Measurements from ENCODE around the gene COIL. TPM values are rescaled to one million over a fixed set of nuclear protein-coding genes. Genes with fewer than 3 reads are reported as not detected.
"Not testable (repeated sequence)": the region's sequence is repeated elsewhere in the genome, so short reads cannot be mapped to it uniquely, and the experiment has no call there.

COIL gene
- total RNA-seq, 1 donor from 2014 or later: 16.7 TPM

DNA sequence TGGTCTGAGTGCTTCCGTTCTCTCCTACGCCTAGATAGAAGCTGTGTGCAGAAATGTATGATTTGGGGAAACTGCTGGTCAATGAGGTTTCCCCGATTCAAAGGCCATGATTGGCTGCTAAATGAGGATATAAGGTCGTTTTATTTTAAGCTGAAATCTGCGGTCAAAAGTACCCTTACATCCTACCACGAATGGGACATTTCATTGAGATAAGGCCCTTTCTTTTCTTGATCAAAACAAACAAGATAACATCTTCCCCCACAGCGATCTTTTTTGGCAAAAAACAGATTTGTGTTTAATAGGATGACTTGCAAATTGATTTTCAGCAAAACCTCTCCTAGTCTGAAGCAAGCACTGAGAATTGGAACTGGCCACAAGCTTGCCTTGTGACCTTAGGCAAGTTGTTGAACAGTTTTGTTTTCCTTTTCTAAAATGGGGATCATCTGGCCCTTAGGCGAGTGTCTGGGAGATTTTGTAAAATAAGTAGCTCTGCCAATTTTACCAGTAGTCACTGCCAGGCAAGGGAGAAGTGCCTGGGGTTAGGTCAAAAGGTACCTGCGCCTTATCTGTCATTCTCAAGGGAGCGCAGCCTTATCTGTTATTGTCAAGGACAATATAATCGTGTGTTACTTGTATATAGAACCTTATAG lies 17.7 kb upstream of the COIL start:
- no peak for DNase-seq (ENCODE audit: low read depth)

DNA sequence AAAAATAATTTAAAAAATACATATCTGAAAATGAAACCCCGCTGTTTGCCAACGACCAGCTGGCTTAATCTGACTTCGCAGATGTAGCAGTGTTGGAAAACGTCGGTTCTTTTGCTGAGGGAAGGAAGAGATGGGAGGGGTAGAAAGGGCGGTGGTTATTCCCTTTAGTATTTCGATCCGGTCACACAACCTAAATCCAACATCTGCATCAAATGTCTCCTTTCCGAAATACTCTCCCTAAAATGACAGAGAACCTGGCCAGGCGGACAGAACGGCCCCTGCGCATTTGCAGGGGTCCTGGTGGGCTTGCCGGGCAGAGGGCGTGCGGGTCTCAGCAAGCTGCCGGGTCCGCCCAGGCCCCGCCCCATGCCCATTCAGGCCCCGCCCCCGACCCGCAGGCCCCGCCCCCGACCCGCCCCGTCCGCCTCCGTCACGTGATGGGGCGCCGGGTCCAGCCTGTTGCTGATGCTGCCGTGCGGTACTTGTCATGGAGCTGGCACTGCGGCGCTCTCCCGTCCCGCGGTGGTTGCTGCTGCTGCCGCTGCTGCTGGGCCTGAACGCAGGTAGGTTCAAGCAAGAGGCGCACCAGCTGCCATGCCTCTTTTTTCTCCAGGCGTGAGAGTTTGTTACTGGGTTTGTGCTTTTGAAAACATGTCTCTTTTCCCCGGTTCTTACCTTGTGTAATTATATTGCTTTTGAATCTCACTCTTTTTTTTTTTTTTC lies 17.0 kb upstream of the COIL start, which contains the start of gene SCPEP1:
SCPEP1 (plus strand) TSS at position 459 of the 723 bp plus-strand sequence; CDS start at position 488, 29 bp downstream.
- DNase-seq (ENCODE audit: low read depth): peak; percentile 82

DNA sequence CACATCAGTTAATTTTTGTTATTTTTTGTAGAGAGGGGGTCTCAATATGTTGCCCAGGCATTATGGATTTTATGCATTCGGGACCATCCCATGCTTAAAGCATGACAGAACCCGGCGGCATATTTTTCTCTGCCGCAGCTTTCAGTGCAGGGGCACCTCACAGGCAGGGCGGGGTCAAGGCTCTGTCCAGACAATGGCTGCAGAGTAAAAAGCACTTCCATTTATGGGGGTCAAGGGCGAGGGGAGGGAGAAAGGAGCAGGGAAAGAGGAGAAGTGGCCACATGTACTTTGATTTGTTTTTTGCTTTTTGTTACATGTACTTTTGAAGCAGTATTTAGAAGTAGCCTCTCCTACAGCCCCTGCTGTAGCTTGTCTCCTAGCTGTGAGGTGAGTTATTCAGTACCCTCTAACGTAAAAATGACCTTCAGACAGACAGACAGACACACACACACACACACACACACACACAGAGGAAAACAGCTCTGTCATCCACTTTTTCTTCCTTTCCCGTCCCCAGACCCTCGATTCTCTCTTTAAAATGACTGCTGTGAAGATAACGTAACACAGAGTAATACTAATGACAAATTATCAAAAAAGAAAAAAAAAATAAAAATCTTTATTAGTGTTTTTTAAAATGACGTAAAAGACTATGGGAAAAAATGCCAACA lies 16.2 kb upstream of the COIL start:
- DNase-seq (ENCODE audit: low read depth): no peak

DNA sequence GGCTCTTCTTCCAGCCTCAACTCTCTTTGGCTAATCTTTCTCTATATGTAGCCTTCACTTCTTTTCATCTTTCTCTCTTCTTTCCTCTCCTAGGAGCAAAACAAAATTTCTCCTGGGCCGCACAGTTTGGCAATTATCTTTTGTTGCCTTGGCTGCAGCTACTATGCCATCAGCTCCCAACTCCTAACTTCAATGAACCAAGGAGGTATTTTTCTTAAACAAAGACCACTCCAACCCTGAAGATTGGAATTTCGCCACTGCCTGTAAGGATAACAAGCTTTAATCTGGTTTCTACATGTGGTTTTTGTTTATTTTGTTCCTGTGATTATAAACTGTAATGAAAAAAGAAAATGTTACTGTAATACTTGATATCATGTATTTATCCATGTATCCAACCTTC lies 14.8 kb upstream of the COIL start:
- no peak for DNase-seq (ENCODE audit: low read depth)

DNA sequence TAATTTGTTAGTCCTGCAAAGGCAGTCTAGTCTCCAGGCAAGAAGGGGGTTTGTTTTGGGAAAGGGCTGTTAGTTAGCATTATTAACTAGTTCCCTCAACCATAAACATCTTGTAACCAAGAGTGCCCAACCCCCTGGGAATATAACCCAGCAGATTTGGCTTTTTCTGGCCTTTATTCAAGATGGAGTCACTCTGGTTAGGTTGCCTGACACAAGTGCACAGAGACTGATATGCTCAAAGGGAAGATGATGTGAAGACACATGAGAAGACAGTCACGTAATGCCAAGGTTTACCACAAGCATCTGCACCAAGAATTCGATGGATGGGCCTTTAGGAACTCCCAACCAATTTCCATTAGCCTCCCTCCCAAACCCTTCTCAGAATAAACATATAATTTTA lies 13.2 kb upstream of the COIL start:
- DNase-seq (ENCODE audit: low read depth): no peak

DNA sequence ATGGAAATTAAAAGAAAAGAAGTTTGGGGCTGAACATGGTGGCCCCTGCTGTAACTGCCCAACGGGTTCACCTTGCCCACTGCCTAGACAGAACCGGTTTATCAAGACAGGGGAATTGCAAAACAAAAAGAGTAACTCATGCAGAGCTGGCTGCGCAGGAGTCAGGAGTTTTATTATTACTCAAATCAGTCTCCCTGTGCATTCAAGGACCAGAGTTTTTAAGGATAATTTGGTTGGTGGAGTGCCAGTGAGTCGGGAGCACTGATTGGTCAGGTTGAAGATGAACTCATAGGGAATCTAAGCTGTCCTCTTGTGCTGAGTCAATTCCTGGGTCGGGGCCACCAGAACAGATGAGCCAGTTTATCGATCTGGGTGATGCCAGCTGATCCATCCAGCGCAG lies 12.7 kb upstream of the COIL start:
- DNase-seq (ENCODE audit: low read depth): peak; percentile 12

DNA sequence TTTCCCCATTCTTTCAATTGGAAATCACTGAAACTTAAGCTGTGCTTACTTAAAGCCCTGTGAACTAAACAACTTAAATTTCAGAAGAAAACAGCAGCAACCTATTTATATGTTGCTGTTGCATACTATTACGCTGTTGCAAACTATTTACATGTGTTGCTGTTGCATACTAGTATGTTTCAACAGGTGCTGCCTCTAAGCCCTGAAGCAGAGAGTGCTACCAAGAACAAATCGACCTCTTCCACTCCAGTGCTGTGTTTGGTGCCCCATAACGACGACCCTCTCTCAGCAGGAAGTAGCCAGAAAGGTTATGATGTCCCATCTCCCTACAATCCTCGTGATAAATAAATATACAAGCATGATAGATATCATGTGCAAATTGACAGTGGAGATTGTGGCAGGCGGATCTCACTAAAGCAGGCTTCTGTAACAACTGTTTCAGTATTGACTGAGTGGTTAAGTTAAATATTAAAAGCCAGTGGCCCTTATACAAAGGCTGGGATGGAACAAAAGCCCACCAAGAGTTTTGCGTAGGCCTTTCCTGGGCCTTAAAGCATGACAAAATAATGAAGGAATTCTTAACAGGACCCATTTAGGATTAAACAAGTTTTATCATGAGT lies 11.4 kb upstream of the COIL start:
- no peak for DNase-seq (ENCODE audit: low read depth)

DNA sequence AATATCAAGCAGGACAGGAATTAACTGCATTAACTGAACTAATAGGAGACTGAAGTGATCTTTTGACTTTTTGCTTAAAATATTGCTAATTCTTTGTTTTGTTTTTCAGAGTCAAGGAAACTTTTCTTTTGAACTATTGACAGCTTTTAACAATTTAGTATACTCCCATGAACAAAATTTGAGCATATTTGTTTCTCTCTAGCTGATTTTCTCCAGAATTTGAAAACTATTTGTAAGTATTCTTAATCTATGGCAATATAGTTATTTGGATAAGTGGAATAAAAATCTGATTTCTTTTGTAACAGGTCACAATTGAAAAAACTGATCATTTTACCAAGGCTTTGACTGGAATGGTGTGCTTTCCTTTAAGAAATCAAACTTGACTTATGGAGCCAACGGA lies 10.1 kb upstream of the COIL start:
- DNase-seq (ENCODE audit: low read depth): no peak

DNA sequence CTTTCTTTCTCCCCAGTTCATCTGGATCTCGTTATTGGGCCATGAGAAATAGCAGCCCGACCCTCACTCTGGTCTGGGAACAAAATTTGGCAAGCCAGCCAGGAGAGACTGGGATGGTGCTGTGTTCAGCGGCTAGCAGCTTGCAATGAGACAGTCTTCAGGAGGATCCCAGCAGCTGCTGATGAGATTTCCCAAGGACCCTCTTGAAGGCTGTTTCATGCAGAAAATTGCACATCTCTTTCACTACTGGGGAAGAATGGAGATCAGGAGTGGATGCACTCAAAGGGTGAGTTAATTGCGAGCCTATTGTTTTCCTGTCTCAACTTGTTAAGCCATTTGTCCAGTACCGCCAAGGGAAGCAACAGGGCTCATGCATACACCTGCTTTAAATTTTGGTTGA lies 5.5 kb upstream of the COIL start:
- no peak for DNase-seq (ENCODE audit: low read depth)

DNA sequence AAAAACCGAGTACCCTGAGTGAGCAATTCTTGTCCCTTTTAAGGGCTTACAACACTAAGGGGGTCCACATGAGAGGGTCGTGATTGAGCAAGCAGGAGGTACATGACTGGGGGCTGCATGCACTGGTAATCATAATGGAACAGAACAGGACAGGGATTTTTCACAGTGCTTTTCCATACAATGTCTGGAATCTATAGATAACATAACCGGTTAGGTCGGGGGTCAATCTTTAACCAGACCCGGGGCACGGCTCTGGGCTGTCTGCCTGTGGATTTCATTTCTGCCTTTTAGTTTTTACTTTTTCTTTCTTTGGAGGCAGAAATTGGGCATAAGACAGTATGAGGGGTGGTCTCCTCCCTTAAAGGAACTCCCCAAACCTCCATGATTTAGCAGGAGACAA lies 4.8 kb upstream of the COIL start:
- not testable (repeated sequence) for DNase-seq (ENCODE audit: low read depth)

DNA sequence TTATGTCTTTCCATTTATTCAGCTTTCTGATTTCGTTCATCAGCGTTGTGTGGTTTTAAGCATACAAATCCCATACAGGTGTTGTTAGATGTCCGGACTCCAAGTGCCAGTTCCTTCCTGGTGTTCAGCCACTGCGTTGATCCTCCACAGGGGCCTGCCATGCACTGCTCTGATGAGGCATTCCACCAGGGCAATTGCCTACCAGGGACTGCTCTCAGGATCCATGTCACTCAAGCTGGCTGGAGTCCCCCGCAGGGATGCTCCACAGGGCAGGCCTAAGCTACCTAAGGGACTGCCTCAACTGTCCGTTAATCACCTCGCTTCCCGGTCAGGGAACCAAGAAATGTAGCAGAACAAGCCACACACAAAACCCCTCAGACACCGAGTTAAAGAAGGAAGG lies 4.4 kb upstream of the COIL start:
- DNase-seq (ENCODE audit: low read depth): not testable (repeated sequence)

DNA sequence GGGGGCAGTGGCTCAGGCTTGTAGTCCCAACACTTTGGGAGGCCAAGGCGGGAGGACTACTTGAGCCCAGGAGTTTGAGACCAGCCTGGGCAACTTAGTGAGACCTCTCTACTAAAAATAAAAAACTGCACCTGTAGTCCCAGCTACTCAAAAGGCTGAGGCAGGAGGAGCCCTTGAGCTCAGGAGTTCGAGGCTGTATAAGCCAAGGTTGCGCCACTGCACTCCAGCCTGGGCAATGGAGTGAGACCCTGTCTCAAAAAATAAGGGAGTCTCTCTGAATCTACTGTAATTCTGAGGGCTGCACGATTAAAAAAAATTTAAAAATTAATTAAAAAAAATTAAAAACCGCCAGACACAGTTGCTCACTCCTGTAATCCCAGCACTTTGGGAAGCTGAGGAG lies 3.9 kb downstream of the COIL start:
- no peak for DNase-seq (ENCODE audit: low read depth)

DNA sequence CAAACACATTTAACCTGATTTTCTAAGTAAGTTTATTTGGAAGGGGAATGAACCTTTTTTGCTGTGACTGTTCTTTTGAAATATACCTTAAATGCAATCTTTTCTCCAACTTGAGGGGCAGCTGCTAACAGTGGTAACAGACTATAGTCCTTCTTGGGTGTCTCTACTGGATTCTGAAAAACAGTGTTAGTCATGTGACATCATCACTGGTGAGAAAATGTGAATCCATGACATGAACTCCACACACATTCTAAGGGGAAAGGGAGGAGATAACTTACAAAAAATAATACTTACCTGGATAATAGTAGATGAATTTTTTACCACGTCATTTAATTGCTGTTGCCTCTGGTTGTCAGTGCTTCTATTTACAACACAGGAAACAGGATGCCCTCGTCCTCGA lies 11.3 kb downstream of the COIL start:
- no peak for DNase-seq (ENCODE audit: low read depth)

DNA sequence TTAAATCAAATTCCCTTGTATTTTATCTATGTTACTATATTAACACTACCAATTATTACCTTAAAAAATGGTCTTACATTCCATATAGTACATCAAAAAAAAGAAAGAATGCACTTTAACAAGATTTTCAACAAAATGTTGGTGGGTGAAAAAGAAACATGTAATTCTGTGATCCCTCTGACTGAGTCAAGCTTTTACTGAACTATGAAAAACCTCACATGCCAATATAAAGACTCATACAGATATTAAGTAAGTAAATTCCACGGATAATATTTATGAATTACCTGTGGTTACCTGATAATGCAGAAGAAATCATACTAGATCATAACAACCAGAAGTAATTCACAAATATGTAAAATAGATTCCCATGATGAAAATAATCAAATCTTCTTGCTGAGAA lies 12.4 kb downstream of the COIL start:
- DNase-seq (ENCODE audit: low read depth): no peak

DNA sequence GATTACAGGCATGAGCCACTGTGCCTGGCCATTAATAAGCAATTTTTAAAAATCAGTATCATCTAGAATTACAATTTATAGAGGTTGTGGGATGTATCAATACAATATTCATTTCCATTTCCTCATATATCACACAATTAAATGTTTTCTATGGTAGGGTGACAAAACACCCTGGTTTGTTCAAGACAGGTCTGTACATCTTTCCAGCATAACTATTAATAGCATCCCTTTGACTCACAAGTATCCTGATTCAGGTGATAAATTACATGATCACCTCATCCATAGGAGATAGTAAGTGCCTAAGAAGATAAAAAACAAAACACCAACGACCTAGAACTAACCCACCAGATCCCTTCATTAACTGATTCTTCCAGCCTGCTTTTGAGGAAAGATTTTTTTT lies 13.1 kb downstream of the COIL start:
- DNase-seq (ENCODE audit: low read depth): no peak

DNA sequence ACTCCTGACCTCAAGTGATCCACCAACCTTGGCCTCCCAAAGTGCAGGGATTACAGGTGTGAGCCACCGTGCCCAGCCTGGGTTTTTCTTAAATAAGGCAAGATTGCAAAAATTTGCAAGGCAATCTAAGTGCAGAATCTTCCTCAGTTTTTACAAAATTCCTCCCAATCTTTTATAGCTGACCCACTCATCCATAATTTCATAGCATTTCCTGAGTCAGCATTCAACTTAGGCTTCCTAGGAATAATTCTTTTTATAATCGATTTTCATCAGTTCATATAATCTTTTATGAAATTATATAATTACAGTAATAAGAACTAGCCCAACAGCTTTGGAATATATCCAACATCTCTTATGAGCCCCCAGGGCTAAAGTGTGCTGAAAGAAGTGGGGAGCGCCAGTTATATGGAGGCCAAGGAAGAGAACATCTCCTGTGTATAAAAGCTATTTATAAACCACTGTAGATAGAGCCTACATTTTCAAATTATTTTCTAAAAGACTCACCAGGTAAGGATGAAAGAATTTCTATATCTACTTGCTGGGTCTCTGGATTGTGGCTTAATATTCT lies 14.8 kb downstream of the COIL start:
- DNase-seq (ENCODE audit: low read depth): no peak

DNA sequence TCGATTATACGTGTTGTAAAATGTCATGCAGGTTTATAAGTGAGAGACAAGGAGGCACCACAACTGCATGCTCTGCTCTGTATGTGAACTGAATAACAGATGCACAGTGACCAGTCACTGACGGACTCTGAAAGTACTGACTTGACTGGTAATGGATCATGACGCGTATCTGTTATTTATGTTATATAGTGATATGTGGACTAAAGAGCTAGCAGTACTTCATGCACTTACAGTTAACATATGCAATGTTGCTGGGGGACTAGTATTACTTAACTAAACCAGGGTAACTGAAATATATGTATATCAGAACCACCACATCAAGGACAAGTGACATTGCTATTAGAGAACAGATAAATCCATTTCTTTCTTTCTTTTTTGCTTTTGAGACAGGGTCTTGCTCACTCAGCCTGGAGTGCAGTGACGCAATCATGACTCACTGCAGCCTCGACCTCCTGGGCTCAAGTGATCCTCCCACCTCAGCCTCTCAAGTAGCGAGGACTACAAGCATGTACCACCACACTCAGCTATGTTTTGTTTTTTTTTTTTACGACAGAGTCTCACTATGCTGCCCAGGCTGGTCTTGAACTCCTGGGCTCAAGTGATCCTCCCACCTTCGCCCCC lies 17.2 kb downstream of the COIL start:
- DNase-seq (ENCODE audit: low read depth): no peak

DNA sequence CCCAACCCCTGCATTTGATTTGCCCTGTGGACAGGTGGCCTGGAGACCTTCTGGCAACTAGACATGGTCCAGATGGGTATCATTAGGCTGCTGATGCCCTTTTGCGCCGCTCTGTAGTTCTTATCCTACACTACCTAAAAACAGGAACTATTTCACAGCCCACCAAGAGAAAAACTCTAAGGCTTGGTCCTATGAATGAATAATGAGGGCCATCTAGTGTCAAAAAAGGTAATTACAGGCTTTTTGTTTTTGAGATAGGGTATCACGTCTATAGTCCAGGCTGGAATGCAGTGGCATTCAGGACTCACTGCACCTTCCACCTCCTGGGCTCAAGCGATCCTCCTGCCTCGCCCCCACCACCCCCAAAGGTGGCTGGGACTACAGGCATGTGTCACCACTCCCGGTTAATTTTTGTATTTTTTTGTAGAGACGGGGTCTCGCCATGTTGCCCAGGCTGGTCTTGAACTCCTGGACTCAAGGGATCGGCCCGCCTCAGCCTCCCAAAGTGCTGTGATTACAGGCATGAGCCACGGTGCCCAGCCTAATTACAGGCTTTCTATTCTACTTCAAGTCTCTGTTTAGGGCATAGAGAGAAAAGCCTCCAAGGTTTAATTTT lies 20.9 kb downstream of the COIL start:
- peak; percentile 72 for DNase-seq (ENCODE audit: low read depth)

DNA sequence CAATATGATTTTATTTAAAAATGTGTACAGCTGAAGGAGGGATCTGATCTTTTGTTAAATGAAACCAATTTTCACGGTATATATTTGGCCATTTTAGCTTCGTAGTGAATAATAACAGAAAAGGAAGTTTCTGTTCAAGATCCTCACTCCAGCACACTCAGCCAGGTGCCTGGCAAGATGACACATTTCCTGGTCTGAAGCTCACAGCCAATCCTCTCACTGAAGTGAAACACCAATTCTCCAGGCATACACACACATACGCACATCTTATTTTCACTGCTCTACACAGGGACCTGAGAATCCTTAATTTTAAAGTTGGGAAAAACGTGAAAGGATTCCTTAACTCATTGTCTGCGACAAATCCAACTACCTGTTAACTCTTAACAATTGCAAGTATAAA lies 22.6 kb downstream of the COIL start:
- not testable (repeated sequence) for DNase-seq (ENCODE audit: low read depth)

DNA sequence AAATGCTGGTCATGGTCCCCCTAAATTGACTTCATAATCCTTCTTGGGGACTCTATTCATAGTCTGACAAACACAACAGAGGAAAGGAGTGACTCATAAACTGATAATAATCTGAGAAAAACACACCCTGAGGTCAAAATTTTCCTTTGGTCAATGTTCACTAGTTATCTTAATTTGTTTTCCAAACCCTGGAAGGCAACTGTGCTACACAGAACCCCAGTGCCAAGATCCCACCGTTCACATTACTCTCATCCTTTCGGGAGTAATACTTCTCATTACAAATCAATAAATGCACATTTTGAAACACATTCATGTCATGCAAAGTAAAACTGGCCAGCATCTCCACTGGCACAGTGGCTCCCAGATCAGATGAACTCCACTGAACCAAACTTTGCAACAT lies 23.2 kb downstream of the COIL start:
- no peak for DNase-seq (ENCODE audit: low read depth)

All from myocyte (in vitro differentiated cells).